HG03097 (cell line): ENCODE measurements around the gene TRPM1.

Experiments used
- ATAC-seq: cut with Tn5 transposase; IDR thresholded peaks from one replicate; pipeline ENCODE4 v1.9.1; 2021; ENCODE audit not compliant: unreplicated experiment, low FRiP score

Gene TRPM1

DNA sequence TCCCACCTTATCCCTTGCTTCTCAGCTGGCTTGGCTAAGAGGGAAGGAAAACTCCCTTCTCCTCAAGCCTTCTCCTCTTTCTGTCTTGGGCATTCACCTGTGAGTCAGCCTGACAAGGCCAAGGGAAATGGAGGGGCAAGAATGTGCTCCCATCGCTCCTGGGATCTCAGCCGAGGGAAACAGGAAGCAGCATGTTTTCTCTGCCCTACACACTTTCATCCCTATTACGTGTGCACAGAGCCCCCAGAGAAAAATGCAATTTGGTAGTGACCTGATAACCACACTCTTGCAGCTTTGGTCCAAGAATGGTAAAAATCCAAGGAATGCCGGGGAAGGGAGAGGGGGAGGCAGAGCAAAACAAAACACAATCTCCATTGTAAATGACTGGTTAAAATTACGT lies 77.2 kb downstream of the TRPM1 start:
- no peak for ATAC-seq

DNA sequence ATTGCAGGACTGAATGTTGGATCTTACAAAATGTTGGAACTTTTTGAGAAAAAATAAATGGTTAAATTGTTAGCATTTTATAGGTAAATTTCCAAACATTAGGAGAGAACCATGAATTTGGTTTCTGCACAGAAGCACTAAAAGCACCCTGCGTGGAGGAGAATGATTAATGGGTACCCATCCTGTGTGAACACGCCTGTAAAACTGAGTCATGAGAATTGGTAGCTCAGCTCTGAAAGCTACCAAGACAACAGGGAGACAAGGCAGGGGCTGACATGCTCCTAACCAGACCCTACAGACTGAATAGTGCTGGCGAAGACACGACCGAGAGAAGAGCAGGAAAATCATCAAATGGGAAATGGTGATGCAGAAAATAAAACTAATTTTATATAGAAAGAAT lies 77.7 kb downstream of the TRPM1 start:
- no peak for ATAC-seq

GRCh38 chr15:31021067-31021665 lies 80.4 kb downstream of the TRPM1 start:
- ATAC-seq: no peak

- no peak for ATAC-seq
Measured at GRCh38 chr15:31020542-31020941, 81.0 kb downstream of the TRPM1 start.

DNA sequence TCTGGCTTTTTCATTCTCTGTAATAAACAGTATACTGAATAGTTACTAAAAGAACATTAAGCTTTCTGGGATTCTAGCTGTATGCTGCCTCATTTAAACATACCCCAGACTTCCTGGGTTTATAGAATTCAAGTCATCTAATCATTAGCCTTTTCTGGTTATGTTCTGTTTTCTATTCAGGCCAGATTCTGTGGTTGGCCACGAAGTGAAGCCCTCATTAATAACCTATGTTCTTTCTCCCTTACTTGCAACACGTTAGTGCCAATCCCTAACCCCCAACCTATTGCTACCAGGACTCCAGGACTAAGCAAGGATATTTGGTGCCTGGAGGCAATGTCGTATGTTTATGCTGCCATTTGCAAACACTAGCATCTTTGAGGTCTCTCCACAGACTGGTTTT lies 81.5 kb downstream of the TRPM1 start:
- ATAC-seq: no peak

- ATAC-seq: no peak
Measured at GRCh38 chr15:31017311-31017710, 84.2 kb downstream of the TRPM1 start.

GRCh38 chr15:31016446-31016915 lies 85.0 kb downstream of the TRPM1 start:
- no peak for ATAC-seq

DNA sequence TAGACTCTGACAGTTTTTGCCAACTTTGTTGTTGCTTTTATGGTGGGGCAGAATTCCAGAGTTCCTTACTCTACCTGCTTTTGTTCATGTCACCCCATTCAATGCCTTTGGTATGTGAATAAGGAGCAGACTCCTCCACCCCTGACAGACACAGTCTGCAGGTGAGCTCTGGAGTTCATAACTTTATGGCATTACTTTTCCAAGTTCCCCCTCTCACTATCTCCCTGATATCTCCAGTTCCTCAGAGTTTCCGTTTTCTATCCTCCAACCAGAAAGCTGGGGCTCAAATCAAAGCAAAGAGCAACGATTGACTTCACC lies 87.0 kb downstream of the TRPM1 start:
- ATAC-seq: no peak

- ATAC-seq: peak; percentile 63
Measured at GRCh38 chr15:31013863-31014607, 87.5 kb downstream of the TRPM1 start.

- ATAC-seq: no peak
Measured at GRCh38 chr15:31012455-31012854, 89.1 kb downstream of the TRPM1 start.

DNA sequence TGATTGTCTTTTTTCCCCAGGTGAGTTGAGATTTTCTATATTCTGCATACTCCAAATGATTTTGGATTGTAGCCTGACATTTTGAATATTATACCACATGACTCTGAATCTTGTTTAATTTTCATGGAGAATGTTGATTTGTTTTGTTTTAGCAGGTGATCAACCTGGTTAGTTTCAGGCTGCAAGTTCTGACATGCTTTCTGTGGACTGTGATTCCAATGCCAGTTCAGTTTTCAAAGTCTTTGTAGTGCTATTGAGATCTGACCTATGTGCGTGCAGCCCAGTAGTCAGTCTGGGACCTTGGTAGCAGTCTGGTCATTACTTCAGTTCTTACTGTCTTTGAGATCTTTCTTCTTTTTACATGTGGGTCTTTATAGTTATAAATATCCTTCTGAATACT lies 91.5 kb downstream of the TRPM1 start:
- no peak for ATAC-seq

DNA sequence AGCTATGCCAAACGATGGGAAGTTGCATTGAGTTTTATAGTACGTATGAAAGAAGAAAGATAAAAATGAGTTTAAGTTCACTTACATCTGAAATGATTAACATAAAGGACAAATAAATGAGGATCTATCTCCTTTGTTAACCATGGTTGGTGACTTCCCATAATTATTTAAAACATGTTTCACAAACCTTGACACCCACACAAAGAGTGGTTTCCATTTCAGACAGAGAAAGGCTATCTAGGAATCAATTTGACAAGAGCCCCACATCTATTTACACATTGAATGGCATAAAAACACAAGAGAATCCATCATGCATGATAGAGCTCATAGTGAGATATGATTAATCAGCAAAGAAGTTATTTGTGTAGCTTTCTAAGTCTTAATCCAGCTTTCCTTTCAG lies 95.9 kb downstream of the TRPM1 start:
- ATAC-seq: no peak

DNA sequence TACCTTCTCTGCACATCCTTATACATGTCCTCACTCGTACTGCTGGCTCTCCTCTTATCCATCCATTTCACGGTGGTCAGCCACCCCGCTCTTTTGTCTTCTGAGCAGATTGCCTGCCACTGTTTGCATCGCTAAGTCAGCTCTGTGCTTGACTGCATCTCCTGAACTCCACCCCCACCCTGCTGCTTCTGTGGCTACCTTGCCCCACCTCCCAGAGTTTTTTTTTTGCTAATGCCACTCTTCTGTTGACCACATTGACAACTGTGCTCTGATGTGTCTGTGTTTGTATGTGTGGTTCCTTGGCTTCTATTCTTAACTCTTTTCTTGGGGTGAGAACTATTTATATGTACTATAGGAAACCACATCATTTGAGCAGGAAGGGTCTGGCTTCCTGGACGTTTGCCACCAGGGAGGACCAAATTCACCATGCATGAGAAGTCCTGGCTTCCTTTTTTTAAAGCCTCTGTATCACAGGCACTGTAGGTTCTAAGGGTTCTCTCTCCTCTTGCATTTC lies 97.2 kb downstream of the TRPM1 start:
- ATAC-seq: peak; percentile 87

GRCh38 chr15:31001702-31002101 lies 99.8 kb downstream of the TRPM1 start:
- no peak for ATAC-seq

DNA sequence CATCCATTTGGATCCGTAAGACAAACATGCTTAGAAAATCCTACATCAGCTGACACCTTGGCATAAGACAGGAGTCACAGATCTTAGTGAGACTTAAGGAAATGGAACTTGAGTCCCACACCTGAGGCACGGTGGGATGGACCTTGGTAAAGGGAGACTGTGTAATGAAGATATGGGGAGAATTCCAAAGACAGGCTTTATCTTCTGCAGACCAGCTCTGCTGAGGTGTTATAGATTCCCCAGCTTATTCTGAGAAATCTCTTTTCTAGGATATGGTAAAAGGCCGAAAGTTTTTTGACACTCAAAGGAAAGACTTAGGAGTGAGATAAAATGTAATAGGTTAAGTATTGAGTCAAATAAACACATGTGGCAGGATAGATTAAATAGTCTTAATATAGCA lies 101.8 kb downstream of the TRPM1 start:
- no peak for ATAC-seq

DNA sequence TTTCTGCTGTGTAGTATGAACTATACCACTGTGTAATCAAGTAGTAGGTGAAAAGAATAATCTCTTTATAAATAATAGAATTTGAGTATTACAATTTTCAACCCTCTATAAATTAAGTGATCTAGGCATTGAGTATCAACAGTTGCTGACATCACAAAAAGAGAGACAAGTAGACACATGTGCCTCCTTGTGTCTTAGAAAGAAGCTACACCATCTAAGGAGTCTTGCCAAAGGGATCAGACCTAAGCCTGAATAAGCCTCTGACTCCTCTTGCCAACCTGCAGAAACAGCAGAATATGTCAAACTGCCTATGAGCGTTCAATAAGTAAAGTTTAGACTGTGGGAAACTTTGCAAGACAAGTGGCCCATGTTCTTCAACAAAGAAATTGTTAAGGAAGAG lies 104.3 kb downstream of the TRPM1 start:
- ATAC-seq: no peak

DNA sequence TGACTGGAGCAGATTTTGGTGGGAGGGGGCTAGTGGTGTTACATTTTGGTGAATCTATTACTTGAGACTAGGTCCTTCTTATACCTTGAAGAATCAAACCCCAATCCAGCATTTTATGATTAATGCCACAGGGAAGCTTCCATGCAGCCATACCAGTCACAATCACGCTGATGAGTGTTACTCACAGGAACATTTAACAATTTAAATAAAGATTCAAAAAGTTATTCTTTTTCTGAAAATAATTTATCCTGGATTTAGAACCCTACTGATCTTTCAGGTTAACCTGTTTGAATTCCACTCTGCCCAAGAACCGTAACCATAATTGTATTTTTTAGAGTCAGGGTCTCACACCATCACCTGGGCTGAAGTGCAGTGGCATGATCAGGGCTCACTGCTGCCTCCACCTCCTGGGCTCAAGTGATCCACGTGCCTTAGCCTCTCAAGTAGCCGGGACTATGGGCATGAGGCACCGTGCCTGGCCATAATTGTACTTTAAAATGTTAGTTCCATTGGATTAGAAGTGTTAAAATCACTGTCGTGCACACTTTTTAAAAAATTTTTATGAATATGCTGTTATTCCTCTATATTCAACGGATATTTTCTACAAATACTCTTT lies 109.2 kb downstream of the TRPM1 start:
- ATAC-seq: no peak

- ATAC-seq: peak; percentile 93
Measured at GRCh38 chr15:30991255-30992235, 110.0 kb downstream of the TRPM1 start, which contains the start of gene MTMR10. Gene MTMR10 (minus strand): TSS chr15:30991628. CDS start chr15:30991506, 122 bp downstream.

- ATAC-seq: no peak
Measured at GRCh38 chr15:30990446-30991254, 110.9 kb downstream of the TRPM1 start.

DNA sequence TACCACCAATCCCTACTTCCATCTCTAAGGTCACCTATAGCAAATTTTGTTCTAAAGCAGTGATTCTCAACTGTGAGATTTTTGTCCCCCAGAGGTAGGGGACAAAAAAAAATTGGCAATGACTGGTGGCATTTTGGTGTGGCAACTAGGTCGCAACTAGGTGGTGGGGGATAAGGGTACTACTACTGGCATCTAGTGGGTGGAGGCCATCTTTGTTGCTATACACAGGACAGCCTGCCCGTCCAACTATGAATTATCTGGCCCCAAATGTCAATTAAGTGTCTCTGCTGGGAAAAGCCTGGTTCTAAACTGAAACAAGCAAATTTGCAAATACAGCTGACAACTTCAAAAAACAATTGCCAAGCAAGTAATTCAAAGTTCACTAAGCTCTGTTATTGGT lies 111.5 kb downstream of the TRPM1 start:
- no peak for ATAC-seq
